HCT116 (cell line): ENCODE results near the gene WEE1. TPM values are rescaled to one million over a fixed set of nuclear protein-coding genes. Genes with fewer than 3 reads are reported as not detected.

Source experiments
- ATAC-seq: fragments of 200-7000 bp; cut with Tn5 transposase; 2 replicates; pipeline ENCODE4 v1.9.1; 2020; ENCODE audit warnings: mild to moderate bottlenecking, moderate library complexity
- BruUV-seq: library from RNA; stranded (reverse); fragments of 400-500 nt; replicated peaks from 2 replicates; lab custom pipeline; 2021; lab: Mats Ljungman, UMichigan
- CTCF ChIA-PET: fragments of 300-600 bp; sonication (Branson Sonifier 250); formaldehyde crosslinking; loops from one replicate; lab custom pipeline; 2021; ENCODE audit warnings: antibody characterized with exemption; lab: Charles Lee
- POLR2A ChIA-PET: fragments of 300-600, 350-600 bp; sonication (Branson Sonifier 250); formaldehyde crosslinking; loops from one replicate; lab custom pipeline; 2021; ENCODE audit warnings: antibody characterized with exemption; lab: Charles Lee
- RAD21 ChIA-PET, 2 experiments: fragments of 300-600 bp; sonication (Branson Sonifier 250); formaldehyde crosslinking; loops; one replicate each; lab custom pipeline; 2023; ENCODE audit warnings: low total read pairs in 2 of 2; ENCODE audit not compliant: uncharacterized antibody in 2 of 2, unreplicated experiment in 2 of 2, low non-redundant PET in 1 of 2; lab: Charles Lee
- DNase-seq: peaks from one replicate; pipeline ENCODE4 v3.0.0-alpha.2; 2010; ENCODE audit warnings: low read depth, low spot score
- H2AFZ ChIP-seq: fragments of 200-600 bp; shearing (Covaris generic), sonication (generic); 2 replicates; pipeline ENCODE4 v1.6.1; 2017; ENCODE audit warnings: low read depth, mixed run types, mixed read lengths, antibody characterized with exemption, low read length; ENCODE audit not compliant: poor library complexity, severe bottlenecking
- H3K27ac ChIP-seq: 2 replicates; pipeline ENCODE4 v1.5.1; 2012; ENCODE audit warnings: low read depth, low read length
- H3K27me3 ChIP-seq: fragments of 200-600 bp; sonication (generic); 2 replicates; pipeline ENCODE4 v1.6.1; 2016; ENCODE audit warnings: mixed run types, low read length, mixed read lengths; ENCODE audit not compliant: insufficient read depth
- H3K36me3 ChIP-seq, 2 experiments: fragments of 200-500 bp in 1 of 2; fragments of 200-600 bp in 1 of 2; sonication (Bioruptor generic) in 1 of 2; sonication (generic) in 1 of 2; 2 replicates each; pipeline versions ENCODE4 v1.5.1 to v1.6.1; 2014 to 2016; ENCODE audit warnings: low read length in 2 of 2, inconsistent platforms in 1 of 2, mixed read lengths in 1 of 2, mixed run types in 1 of 2; ENCODE audit not compliant: insufficient read depth in 2 of 2, control insufficient read depth in 1 of 2
- H3K4me1 ChIP-seq, 2 experiments: fragments of 200-600 bp in 1 of 2; sonication (generic) in 1 of 2; 2 replicates each; pipeline versions ENCODE4 v1.5.1 to v1.6.1; 2012 to 2017; ENCODE audit warnings: low read length in 2 of 2, inconsistent platforms in 1 of 2, mild to moderate bottlenecking in 1 of 2, mixed read lengths in 1 of 2, mixed run types in 1 of 2, moderate library complexity in 1 of 2; ENCODE audit not compliant: insufficient read depth in 2 of 2, control insufficient read depth in 1 of 2
- H3K4me2 ChIP-seq: fragments of 200-600 bp; sonication (generic); 2 replicates; pipeline ENCODE4 v1.6.1; 2017; ENCODE audit warnings: mixed run types, low read length, mixed read lengths
- H3K4me3 ChIP-seq, 2 experiments: fragments of 200-600 bp in 1 of 2; sonication (generic) in 1 of 2; replicated peaks in 1 of 2; 2 replicates each; pipeline ENCODE4 v1.5.1; 2011 to 2016; ENCODE audit warnings: low read length in 2 of 2, control low read depth in 1 of 2, low read depth in 1 of 2, mild to moderate bottlenecking in 1 of 2, mixed read lengths in 1 of 2, mixed run types in 1 of 2
- H3K79me2 ChIP-seq: fragments of 200-600 bp; sonication (generic); 2 replicates; pipeline ENCODE4 v1.6.1; 2017; ENCODE audit warnings: mild to moderate bottlenecking, mixed run types, low read length, moderate library complexity, mixed read lengths; ENCODE audit not compliant: insufficient read depth
- H3K9ac ChIP-seq: fragments of 200-600 bp; sonication (generic); 2 replicates; pipeline ENCODE4 v1.6.1; 2016; ENCODE audit warnings: low read length, mixed read lengths
- H3K9me2 ChIP-seq: fragments of 200-600 bp; sonication (generic), shearing (Covaris generic); 2 replicates; pipeline ENCODE4 v1.6.1; 2017; ENCODE audit warnings: mixed run types, mild to moderate bottlenecking, moderate library complexity; ENCODE audit not compliant: insufficient read depth
- H3K9me3 ChIP-seq, 2 experiments: fragments of 200-500 bp in 1 of 2; fragments of 200-600 bp in 1 of 2; sonication (Bioruptor generic) in 1 of 2; sonication (generic) in 1 of 2; 2 replicates each; pipeline ENCODE4 v1.6.1; 2014 to 2017; ENCODE audit warnings: low read length in 2 of 2, mixed read lengths in 2 of 2, inconsistent platforms in 1 of 2, low read depth in 1 of 2, mild to moderate bottlenecking in 1 of 2, mixed run types in 1 of 2, moderate library complexity in 1 of 2; ENCODE audit not compliant: control insufficient read depth in 1 of 2, insufficient read depth in 1 of 2
- H4K20me1 ChIP-seq: fragments of 200-600 bp; sonication (generic), shearing (Covaris generic); 2 replicates; pipeline ENCODE4 v1.6.1; 2017; ENCODE audit warnings: mixed run types, mild to moderate bottlenecking, moderate library complexity; ENCODE audit not compliant: insufficient read depth
- CEBPB ChIP-seq: IDR thresholded peaks from 2 replicates; pipeline ENCODE4 v1.6.1; 2012; ENCODE audit warnings: low read depth
- ELF1 ChIP-seq: IDR thresholded peaks from 2 replicates; pipeline ENCODE4 v1.6.1; 2012; ENCODE audit warnings: low read depth, borderline replicate concordance
- EZH2 ChIP-seq: fragments of 200-600 bp; sonication (generic); IDR thresholded peaks from 2 replicates; pipeline ENCODE4 v1.6.1; 2017; ENCODE audit warnings: antibody characterized with exemption, mixed run types
- EZH2phosphoT487 ChIP-seq: fragments of 200-600 bp; IDR thresholded peaks from 2 replicates; pipeline ENCODE4 v1.6.1; 2018; ENCODE audit warnings: antibody characterized with exemption, borderline replicate concordance
- FOSL1 ChIP-seq: IDR thresholded peaks from 2 replicates; pipeline ENCODE4 v1.6.1; 2012; ENCODE audit warnings: low read depth
- JUND ChIP-seq: IDR thresholded peaks from 2 replicates; pipeline ENCODE4 v1.6.1; 2012
- POLR2A ChIP-seq: IDR thresholded peaks from 2 replicates; pipeline ENCODE4 v1.7.0; 2011; ENCODE audit warnings: borderline replicate concordance; ENCODE audit not compliant: insufficient read depth, insufficient read length; ENCODE audit errors: extremely low read depth
- RAD21 ChIP-seq: IDR thresholded peaks from 2 replicates; pipeline ENCODE4 v1.6.1; 2012; ENCODE audit warnings: low read depth, mild to moderate bottlenecking
- SP1 ChIP-seq: IDR thresholded peaks from 2 replicates; pipeline ENCODE4 v1.6.1; 2012; ENCODE audit warnings: low read depth
- TCF7L2 ChIP-seq: IDR thresholded peaks from 2 replicates; pipeline ENCODE4 v1.7.0; 2011; ENCODE audit warnings: borderline replicate concordance, inconsistent platforms; ENCODE audit not compliant: insufficient read depth, insufficient read length; ENCODE audit errors: extremely low read depth
- YY1 ChIP-seq: IDR thresholded peaks from 2 replicates; pipeline ENCODE4 v1.6.1; 2011; ENCODE audit warnings: low read length, low read depth, moderate library complexity, mild to moderate bottlenecking; ENCODE audit not compliant: insufficient replicate concordance; ENCODE audit errors: extremely low read depth
- ZBTB33 ChIP-seq: IDR thresholded peaks from 2 replicates; pipeline ENCODE4 v1.6.1; 2011; ENCODE audit warnings: mild to moderate bottlenecking, low read length, moderate library complexity; ENCODE audit not compliant: insufficient replicate concordance; ENCODE audit errors: extremely low read depth
- ZFX ChIP-seq: fragments of 450-650 bp; IDR thresholded peaks from 2 replicates; pipeline ENCODE4 v1.6.1; 2017
- ZNF274 ChIP-seq: fragments of 200-500 bp; sonication (Bioruptor generic); IDR thresholded peaks from 2 replicates; pipeline ENCODE4 v1.6.1; 2014; ENCODE audit warnings: mild to moderate bottlenecking, low read depth, low read length, inconsistent platforms
- intact Hi-C: fragments of 100-400 bp; cut with micrococcal nuclease; formaldehyde crosslinking; loops from 2 replicates; pipeline ENCODE4 v1.10.0; 2022
- total RNA-seq: library from RNA; stranded (reverse); gene quantifications from one replicate; pipeline ENCODE4 v1.2.1, GENCODE V29; 2021; ENCODE audit not compliant: unreplicated experiment
- TF ChIP-seq, protein P1 (sequence below): IDR thresholded peaks from 2 replicates; pipeline ENCODE4 v1.6.1; 2012; ENCODE audit warnings: low read depth
- TF ChIP-seq, protein P2 (sequence below): IDR thresholded peaks from 2 replicates; pipeline ENCODE4 v1.6.1; 2012
- TF ChIP-seq, protein P3 (sequence below), 3 experiments: fragments of 200-600 bp in 1 of 3; sonication (generic) in 1 of 3; IDR thresholded peaks in 2 of 3; conservative IDR thresholded peaks in 1 of 3; 2 replicates each; pipeline ENCODE4 v1.5.1; 2012 to 2017; ENCODE audit warnings: low read depth in 2 of 3, low read length in 2 of 3, antibody characterized with exemption in 1 of 3, borderline replicate concordance in 1 of 3, control low read depth in 1 of 3, mild to moderate bottlenecking in 1 of 3, mixed read lengths in 1 of 3, mixed run types in 1 of 3, moderate library complexity in 1 of 3; ENCODE audit not compliant: insufficient read depth in 1 of 3
- TF ChIP-seq, protein P4 (sequence below): IDR thresholded peaks from 2 replicates; pipeline ENCODE4 v1.6.1; 2012

WEE1 gene
- total RNA-seq, 1 experiment from 2014 or later: 50.8 TPM

- POLR2A ChIA-PET: no interaction called here
- Histone ChIP-seq H2AFZ (no peak overlapping the region), H3K9ac (no peak overlapping the region), H3K9me2 (no peaks in the 10 kb centered on the region), H3K4me1 (peaks cover 33 to 61% of the 10 kb centered on the region in 2 experiments), H3K27ac (peak overlapping the region; percentile 8), H4K20me1 (no peaks in the 10 kb centered on the region), H3K79me2 (no peaks in the 10 kb centered on the region), H3K27me3 (no peaks in the 10 kb centered on the region), H3K9me3 (no peaks in the 10 kb centered on the region), H3K4me3 (no peak overlapping the region), H3K4me2 (no peak overlapping the region), H3K36me3 (no peaks in the 10 kb centered on the region)
- intact Hi-C loops: loop anchor here (5.0 to 10.0 kb wide), 4 partner anchors 73 to 697 kb away; partner anchors contain the start of genes ADM and ZNF143
- BruUV-seq: no TSS peak
- CTCF ChIA-PET: no interaction called here
- DNase-seq (no peak), ATAC-seq (no peak)
- RAD21 ChIA-PET: no interaction called here
- TF ChIP-seq, protein P1, sequence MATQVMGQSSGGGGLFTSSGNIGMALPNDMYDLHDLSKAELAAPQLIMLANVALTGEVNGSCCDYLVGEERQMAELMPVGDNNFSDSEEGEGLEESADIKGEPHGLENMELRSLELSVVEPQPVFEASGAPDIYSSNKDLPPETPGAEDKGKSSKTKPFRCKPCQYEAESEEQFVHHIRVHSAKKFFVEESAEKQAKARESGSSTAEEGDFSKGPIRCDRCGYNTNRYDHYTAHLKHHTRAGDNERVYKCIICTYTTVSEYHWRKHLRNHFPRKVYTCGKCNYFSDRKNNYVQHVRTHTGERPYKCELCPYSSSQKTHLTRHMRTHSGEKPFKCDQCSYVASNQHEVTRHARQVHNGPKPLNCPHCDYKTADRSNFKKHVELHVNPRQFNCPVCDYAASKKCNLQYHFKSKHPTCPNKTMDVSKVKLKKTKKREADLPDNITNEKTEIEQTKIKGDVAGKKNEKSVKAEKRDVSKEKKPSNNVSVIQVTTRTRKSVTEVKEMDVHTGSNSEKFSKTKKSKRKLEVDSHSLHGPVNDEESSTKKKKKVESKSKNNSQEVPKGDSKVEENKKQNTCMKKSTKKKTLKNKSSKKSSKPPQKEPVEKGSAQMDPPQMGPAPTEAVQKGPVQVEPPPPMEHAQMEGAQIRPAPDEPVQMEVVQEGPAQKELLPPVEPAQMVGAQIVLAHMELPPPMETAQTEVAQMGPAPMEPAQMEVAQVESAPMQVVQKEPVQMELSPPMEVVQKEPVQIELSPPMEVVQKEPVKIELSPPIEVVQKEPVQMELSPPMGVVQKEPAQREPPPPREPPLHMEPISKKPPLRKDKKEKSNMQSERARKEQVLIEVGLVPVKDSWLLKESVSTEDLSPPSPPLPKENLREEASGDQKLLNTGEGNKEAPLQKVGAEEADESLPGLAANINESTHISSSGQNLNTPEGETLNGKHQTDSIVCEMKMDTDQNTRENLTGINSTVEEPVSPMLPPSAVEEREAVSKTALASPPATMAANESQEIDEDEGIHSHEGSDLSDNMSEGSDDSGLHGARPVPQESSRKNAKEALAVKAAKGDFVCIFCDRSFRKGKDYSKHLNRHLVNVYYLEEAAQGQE: no peak
- no peak for TF ChIP-seq CEBPB
- TF ChIP-seq JUND: no peak
- TF ChIP-seq EZH2phosphoT487: no peak
- no peak for TF ChIP-seq SP1
- TF ChIP-seq ZBTB33: no peak
- no peak for TF ChIP-seq RAD21
- no peak for TF ChIP-seq ZNF274
- TF ChIP-seq TCF7L2: no peak
- TF ChIP-seq, protein P2, sequence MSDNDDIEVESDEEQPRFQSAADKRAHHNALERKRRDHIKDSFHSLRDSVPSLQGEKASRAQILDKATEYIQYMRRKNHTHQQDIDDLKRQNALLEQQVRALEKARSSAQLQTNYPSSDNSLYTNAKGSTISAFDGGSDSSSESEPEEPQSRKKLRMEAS: no peak
- no peak for TF ChIP-seq ELF1
- TF ChIP-seq YY1: no peak
- no peak for TF ChIP-seq EZH2
- TF ChIP-seq FOSL1: no peak
- TF ChIP-seq, protein P3, sequence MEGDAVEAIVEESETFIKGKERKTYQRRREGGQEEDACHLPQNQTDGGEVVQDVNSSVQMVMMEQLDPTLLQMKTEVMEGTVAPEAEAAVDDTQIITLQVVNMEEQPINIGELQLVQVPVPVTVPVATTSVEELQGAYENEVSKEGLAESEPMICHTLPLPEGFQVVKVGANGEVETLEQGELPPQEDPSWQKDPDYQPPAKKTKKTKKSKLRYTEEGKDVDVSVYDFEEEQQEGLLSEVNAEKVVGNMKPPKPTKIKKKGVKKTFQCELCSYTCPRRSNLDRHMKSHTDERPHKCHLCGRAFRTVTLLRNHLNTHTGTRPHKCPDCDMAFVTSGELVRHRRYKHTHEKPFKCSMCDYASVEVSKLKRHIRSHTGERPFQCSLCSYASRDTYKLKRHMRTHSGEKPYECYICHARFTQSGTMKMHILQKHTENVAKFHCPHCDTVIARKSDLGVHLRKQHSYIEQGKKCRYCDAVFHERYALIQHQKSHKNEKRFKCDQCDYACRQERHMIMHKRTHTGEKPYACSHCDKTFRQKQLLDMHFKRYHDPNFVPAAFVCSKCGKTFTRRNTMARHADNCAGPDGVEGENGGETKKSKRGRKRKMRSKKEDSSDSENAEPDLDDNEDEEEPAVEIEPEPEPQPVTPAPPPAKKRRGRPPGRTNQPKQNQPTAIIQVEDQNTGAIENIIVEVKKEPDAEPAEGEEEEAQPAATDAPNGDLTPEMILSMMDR (IDR thresholded peaks at IDR 0.05 in 2 of 3, conservative IDR thresholded peaks at IDR 0.05 in 1 of 3; ENCODE audit: borderline replicate concordance in 1 of 3, insufficient read depth in 1 of 3, low read depth in 2 of 3, low read length in 2 of 3): no peak
- TF ChIP-seq, protein P4, sequence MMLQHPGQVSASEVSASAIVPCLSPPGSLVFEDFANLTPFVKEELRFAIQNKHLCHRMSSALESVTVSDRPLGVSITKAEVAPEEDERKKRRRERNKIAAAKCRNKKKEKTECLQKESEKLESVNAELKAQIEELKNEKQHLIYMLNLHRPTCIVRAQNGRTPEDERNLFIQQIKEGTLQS: no peak
- no peak for TF ChIP-seq POLR2A
- no peak for TF ChIP-seq ZFX
Measured at GRCh38 chr11:9609841-9610240, 36.4 kb downstream of the WEE1 start.
